Measurements from ENCODE around the gene SLC39A13.

The SLC39A13 gene

GRCh38 chr11:47433157-47433556, 24.8 kb downstream of the SLC39A13 start:
- DNase-seq: no peak

- DNase-seq: peak; percentile 11
Measured at GRCh38 chr11:47434011-47434786, 25.8 kb downstream of the SLC39A13 start.

GRCh38 chr11:47435687-47436086, 27.3 kb downstream of the SLC39A13 start:
- no peak for DNase-seq

GRCh38 chr11:47436726-47437125, 28.3 kb downstream of the SLC39A13 start:
- DNase-seq: no peak

- no peak for DNase-seq
Measured at GRCh38 chr11:47437218-47437745, 28.9 kb downstream of the SLC39A13 start.

- DNase-seq: no peak
Measured at GRCh38 chr11:47437746-47438418, 29.5 kb downstream of the SLC39A13 start.

- DNase-seq: no peak
Measured at GRCh38 chr11:47438721-47439120, 30.3 kb downstream of the SLC39A13 start.

- DNase-seq: no peak
Measured at GRCh38 chr11:47440054-47440476, 31.7 kb downstream of the SLC39A13 start.

GRCh38 chr11:47441421-47441820, 33.0 kb downstream of the SLC39A13 start:
- no peak for DNase-seq

- no peak for DNase-seq
Measured at GRCh38 chr11:47442514-47442913, 34.1 kb downstream of the SLC39A13 start.

- DNase-seq: no peak
Measured at GRCh38 chr11:47443028-47443700, 34.8 kb downstream of the SLC39A13 start.

GRCh38 chr11:47443817-47444216, 35.4 kb downstream of the SLC39A13 start:
- DNase-seq: no peak

GRCh38 chr11:47445840-47446239, 37.5 kb downstream of the SLC39A13 start:
- DNase-seq: no peak

- no peak for DNase-seq
Measured at GRCh38 chr11:47446833-47447232, 38.4 kb downstream of the SLC39A13 start.

GRCh38 chr11:47447906-47448305, 39.5 kb downstream of the SLC39A13 start:
- no peak for DNase-seq

GRCh38 chr11:47448566-47449427, 40.4 kb downstream of the SLC39A13 start, which contains the start of gene RAPSN:
RAPSN (minus strand) TSS chr11:47449136; CDS start chr11:47448964, 172 bp downstream.
- no peak for DNase-seq

- DNase-seq: no peak
Measured at GRCh38 chr11:47449541-47449940, 41.2 kb downstream of the SLC39A13 start.

- DNase-seq: no peak
Measured at GRCh38 chr11:47451436-47451835, 43.0 kb downstream of the SLC39A13 start.

GRCh38 chr11:47451990-47452389, 43.6 kb downstream of the SLC39A13 start:
- no peak for DNase-seq

- no peak for DNase-seq
Measured at GRCh38 chr11:47453365-47453764, 45.0 kb downstream of the SLC39A13 start.

GRCh38 chr11:47454258-47454671, 45.9 kb downstream of the SLC39A13 start:
- peak; percentile 15 for DNase-seq

GRCh38 chr11:47460571-47461235, 52.3 kb downstream of the SLC39A13 start:
- DNase-seq: no peak
